HFFc6 (cell line): ENCODE data around the gene ITPR1. TPM values are rescaled to one million over a fixed set of nuclear protein-coding genes. Genes with fewer than 3 reads are reported as not detected.

ENCODE experiments used
- DNase-seq: peaks from one replicate; pipeline ENCODE4 v3.0.0-alpha.2; 2018
- H3K27ac Mint-ChIP-seq: 2 replicates; pipeline ENCODE4 v1.8.0; 2020; ENCODE audit warnings: mild to moderate bottlenecking, mixed read lengths
- H3K27me3 Mint-ChIP-seq: 2 replicates; pipeline ENCODE4 v1.8.0; 2021; ENCODE audit warnings: mild to moderate bottlenecking, moderate library complexity, mixed read lengths; ENCODE audit not compliant: insufficient read depth
- H3K36me3 Mint-ChIP-seq: 2 replicates; pipeline ENCODE4 v1.8.0; 2021; ENCODE audit warnings: low read depth, mixed read lengths
- H3K4me1 Mint-ChIP-seq: 2 replicates; pipeline ENCODE4 v1.8.0; 2020; ENCODE audit warnings: low read depth, mixed read lengths
- H3K4me3 Mint-ChIP-seq: 2 replicates; pipeline ENCODE4 v1.8.0; 2020; ENCODE audit warnings: mild to moderate bottlenecking, moderate library complexity, mixed read lengths
- H3K9me3 Mint-ChIP-seq: 2 replicates; pipeline ENCODE4 v1.8.0; 2020; ENCODE audit warnings: mild to moderate bottlenecking, mixed read lengths
- CTCF ChIP-seq: fragments of 200-600 bp; sonication (generic); IDR thresholded peaks from 2 replicates; pipeline ENCODE4 v1.5.0; 2021; ENCODE audit warnings: antibody characterized with exemption, mild to moderate bottlenecking
- total RNA-seq, 6 experiments: library from RNA; stranded (reverse); fragmentation: NEBNext Ultra II Directional; extraction: Animal tissue kit (Norgen Biotek cat#: 25700); gene quantifications; 2 replicates in 1 of 6; 3 replicates in 5 of 6; pipeline ENCODE4 v1.2.3, GENCODE V29; 2021

Gene ITPR1
- total RNA-seq, 6 experiments from 2014 or later: 4.9 to 8.3 (median 6.1) TPM

GRCh38 chr3:4739289-4740236, 246.4 kb downstream of the ITPR1 start:
- no peak overlapping the region for H3K27ac Mint-ChIP-seq
- peaks cover 53% of the 10 kb centered on the region for H3K4me1 Mint-ChIP-seq
- no peak overlapping the region for H3K4me3 Mint-ChIP-seq
- H3K36me3 Mint-ChIP-seq: peaks cover 10% of the 10 kb centered on the region
- peaks cover 4% of the 10 kb centered on the region; the same call in 1 of the 2 replicates for H3K27me3 Mint-ChIP-seq
- DNase-seq: no peak
- H3K9me3 Mint-ChIP-seq: peaks cover 4% of the 10 kb centered on the region
- no peak for TF ChIP-seq CTCF

GRCh38 chr3:4740397-4741105, 247.4 kb downstream of the ITPR1 start:
- no peak overlapping the region for H3K27ac Mint-ChIP-seq
- no peak overlapping the region for H3K4me3 Mint-ChIP-seq
- peaks cover 58% of the 10 kb centered on the region for H3K4me1 Mint-ChIP-seq
- no peak for TF ChIP-seq CTCF
- peaks cover 4% of the 10 kb centered on the region for H3K9me3 Mint-ChIP-seq
- H3K36me3 Mint-ChIP-seq: peaks cover 10% of the 10 kb centered on the region
- no peak for DNase-seq
- peaks cover 4% of the 10 kb centered on the region for H3K27me3 Mint-ChIP-seq

DNA sequence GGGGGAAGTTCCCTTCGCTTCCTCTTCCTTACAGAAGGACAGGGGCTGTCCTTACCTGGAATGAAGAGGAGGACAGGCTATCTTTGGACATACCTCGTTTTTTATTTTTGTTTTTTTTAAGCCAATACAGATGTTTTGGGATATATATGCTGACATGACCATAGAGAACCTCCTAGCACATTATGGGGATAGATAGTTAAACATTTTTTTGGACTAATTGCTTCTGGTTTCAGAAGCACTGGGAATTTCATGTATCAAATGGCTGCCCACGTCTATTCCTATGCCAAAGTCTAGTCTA, 247.9 kb downstream of the ITPR1 start:
- no peak overlapping the region for H3K4me3 Mint-ChIP-seq

DNA sequence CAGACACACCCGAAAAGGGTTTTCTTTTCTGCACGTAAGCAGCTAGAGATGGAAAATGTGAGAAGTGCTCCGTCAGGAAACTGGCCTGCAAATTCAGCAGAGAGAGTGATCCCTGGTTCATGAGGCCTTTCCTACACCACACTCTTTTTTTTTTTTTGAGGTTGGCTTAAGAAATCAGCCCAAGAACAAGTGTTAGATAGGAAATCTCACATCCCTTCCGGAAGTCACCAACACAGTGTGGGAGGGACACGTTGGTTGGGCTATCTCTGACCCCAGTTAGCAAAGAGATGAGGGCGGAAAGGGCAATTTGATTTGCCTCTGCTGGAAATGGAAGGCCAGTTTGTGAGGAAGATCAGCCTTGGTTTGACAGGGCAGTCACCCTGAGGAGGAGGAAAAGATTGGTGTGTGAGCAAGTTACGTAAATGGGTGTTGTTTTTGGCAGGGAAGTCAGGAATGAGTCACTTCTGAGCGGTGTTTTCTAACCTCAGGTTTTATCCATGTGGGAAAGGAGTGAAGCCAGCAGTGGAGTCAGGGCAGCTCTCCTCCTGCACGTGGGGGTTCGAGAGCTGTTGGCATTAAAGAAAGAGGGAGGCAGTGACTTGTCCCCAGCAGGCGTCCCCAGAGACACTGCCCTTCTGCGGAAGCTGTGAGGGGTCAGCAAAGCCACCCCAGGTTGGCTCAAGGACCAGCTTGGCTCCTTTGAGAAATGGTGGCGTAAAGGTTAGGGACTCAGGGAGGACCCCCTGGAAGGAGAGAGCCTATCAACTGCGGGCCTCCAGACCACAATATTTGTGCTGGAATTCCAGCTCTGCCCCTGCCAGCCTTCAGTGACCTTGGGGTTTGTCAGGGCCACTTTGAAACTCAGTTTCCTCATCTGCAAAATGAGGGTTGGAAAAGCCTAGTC, 248.5 kb downstream of the ITPR1 start:
- TF ChIP-seq CTCF: 0 out of 2 replicates have a peak, but pooled peaks have one; percentile 8
- DNase-seq: peak; percentile 93
- Mint-ChIP-seq H3K36me3 (peaks cover 13% of the 10 kb centered on the region), H3K9me3 (peaks cover 4% of the 10 kb centered on the region), H3K27me3 (peaks cover 4% of the 10 kb centered on the region), H3K4me1 (peaks cover 69% of the 10 kb centered on the region), H3K27ac (peak overlapping the region; percentile 84), H3K4me3 (peak overlapping the region; percentile 37)

More for the DNA sequence above, 247.9 kb downstream of the ITPR1 start:
- peaks cover 4% of the 10 kb centered on the region for H3K27me3 Mint-ChIP-seq
- TF ChIP-seq CTCF: no peak
- peaks cover 4% of the 10 kb centered on the region for H3K9me3 Mint-ChIP-seq
- peaks cover 63% of the 10 kb centered on the region for H3K4me1 Mint-ChIP-seq
- peaks cover 10% of the 10 kb centered on the region for H3K36me3 Mint-ChIP-seq
- no peak overlapping the region; the same call in 1 of the 2 replicates for H3K27ac Mint-ChIP-seq
- no peak for DNase-seq

DNA sequence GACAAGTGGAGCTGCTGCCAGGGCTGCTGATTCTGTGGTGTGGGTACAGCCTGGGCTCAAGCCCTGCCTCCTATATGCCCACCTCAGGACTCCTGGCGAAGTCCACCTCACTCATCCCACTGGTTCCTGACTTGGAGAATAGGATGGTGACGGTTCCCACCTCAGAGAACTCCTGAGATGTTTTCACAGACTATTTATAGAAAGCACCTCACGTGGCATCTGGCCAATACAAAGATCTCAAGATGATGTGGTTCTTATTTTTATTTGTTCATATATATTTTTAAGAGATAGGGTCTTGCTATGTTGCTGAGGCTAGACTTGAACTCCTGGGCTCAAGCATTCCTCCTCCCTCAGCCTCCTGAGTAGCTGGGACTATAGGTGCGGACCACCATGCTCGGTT, 249.2 kb downstream of the ITPR1 start:
- Mint-ChIP-seq H3K9me3 (peaks cover 4% of the 10 kb centered on the region), H3K27me3 (peaks cover 4% of the 10 kb centered on the region), H3K4me3 (no peak overlapping the region), H3K36me3 (peaks cover 13% of the 10 kb centered on the region), H3K4me1 (peaks cover 76% of the 10 kb centered on the region), H3K27ac (no peak overlapping the region)
- DNase-seq: no peak
- no peak for TF ChIP-seq CTCF
